HepG2 (cell line): ENCODE measurements around the gene ITSN2. TPM values are rescaled to one million over a fixed set of nuclear protein-coding genes. Genes with fewer than 3 reads are reported as not detected.
A peak's percentile ranks its signal among the peaks of the same experiment; 100 is the strongest.

Source experiments
- CBX2 ChIP-seq, 2 experiments: fragments of 200-600 bp in 1 of 2; sonication (generic); formaldehyde crosslinking in 1 of 2; IDR thresholded peaks; 2 replicates each; pipeline versions ENCODE4 v1.7.0 to v1.8.1; 2018 to 2022; ENCODE audit warnings: low read depth in 2 of 2, low read length in 1 of 2, mild to moderate bottlenecking in 1 of 2, missing genetic modification reagents in 1 of 2
- CBX5 ChIP-seq: sonication (generic); formaldehyde crosslinking; IDR thresholded peaks from 2 replicates; pipeline ENCODE4 v1.4.0; 2020; ENCODE audit warnings: missing genetic modification reagents, borderline replicate concordance
- DMTF1 ChIP-seq: sonication (generic); formaldehyde crosslinking; IDR thresholded peaks from 2 replicates; pipeline ENCODE4 v1.4.0; 2020; ENCODE audit warnings: mild to moderate bottlenecking, missing genetic modification reagents
- E2F5 ChIP-seq: sonication (generic); formaldehyde crosslinking; conservative IDR thresholded peaks from 2 replicates; pipeline ENCODE4 v1.4.0; 2020; ENCODE audit warnings: missing genetic modification reagents
- HNRNPLL ChIP-seq: fragments of 200-400 bp; formaldehyde crosslinking; IDR thresholded peaks from 2 replicates; pipeline ENCODE4 v1.6.1; 2017; ENCODE audit warnings: mild to moderate bottlenecking, low read depth, low read length; ENCODE audit not compliant: poor library complexity, severe bottlenecking
- KLF11 ChIP-seq: IDR thresholded peaks from 2 replicates; pipeline ENCODE4 v1.6.1; 2016; ENCODE audit warnings: missing compliant biosample characterization
- NFYC ChIP-seq: IDR thresholded peaks from 2 replicates; pipeline ENCODE4 v1.6.1; 2016; ENCODE audit warnings: missing genetic modification reagents, missing compliant biosample characterization
- ONECUT2 ChIP-seq: sonication (generic); formaldehyde crosslinking; IDR thresholded peaks from 2 replicates; pipeline ENCODE4 v1.4.0; 2020; ENCODE audit warnings: missing genetic modification reagents
- SAFB2 ChIP-seq: sonication (generic); formaldehyde crosslinking; IDR thresholded peaks from 2 replicates; pipeline ENCODE4 v1.5.1; 2020; ENCODE audit warnings: missing genetic modification reagents, low read depth, mild to moderate bottlenecking, borderline replicate concordance
- SCMH1 ChIP-seq: sonication (generic); formaldehyde crosslinking; IDR thresholded peaks from 2 replicates; pipeline ENCODE4 v1.9.0; 2021; ENCODE audit warnings: missing genetic modification reagents, mild to moderate bottlenecking, borderline replicate concordance
- SP1 ChIP-seq, 2 experiments: fragments of 450-650 bp in 1 of 2; sonication (generic) in 1 of 2; formaldehyde crosslinking in 1 of 2; IDR thresholded peaks; 2 replicates each; pipeline versions ENCODE4 v1.4.0 to v1.6.1; 2016 to 2020; ENCODE audit warnings: missing genetic modification reagents in 1 of 2
- SP140L ChIP-seq: sonication (generic); formaldehyde crosslinking; IDR thresholded peaks from 2 replicates; pipeline ENCODE4 v1.4.0; 2020; ENCODE audit warnings: missing genetic modification reagents, borderline replicate concordance
- TBX2 ChIP-seq: sonication (generic); formaldehyde crosslinking; IDR thresholded peaks from 2 replicates; pipeline ENCODE4 v1.5.0; 2020; ENCODE audit warnings: missing genetic modification reagents, mild to moderate bottlenecking, borderline replicate concordance
- TERF1 ChIP-seq: sonication (generic); formaldehyde crosslinking; IDR thresholded peaks from 2 replicates; pipeline ENCODE4 v1.8.0; 2022; ENCODE audit warnings: mild to moderate bottlenecking, missing genetic modification reagents, moderate library complexity
- TOPORS ChIP-seq: sonication (generic); formaldehyde crosslinking; IDR thresholded peaks from 2 replicates; pipeline ENCODE4 v1.8.0; 2023; ENCODE audit warnings: mild to moderate bottlenecking, missing genetic modification reagents
- U2AF2 ChIP-seq: fragments of 200-400 bp; formaldehyde crosslinking; IDR thresholded peaks from 2 replicates; pipeline ENCODE4 v1.6.1; 2017; ENCODE audit warnings: low read depth, mild to moderate bottlenecking, low read length
- ZNF547 ChIP-seq: sonication (generic); formaldehyde crosslinking; IDR thresholded peaks from 2 replicates; pipeline ENCODE4 v1.5.1; 2020; ENCODE audit warnings: mild to moderate bottlenecking, missing genetic modification reagents
- ZNF552 ChIP-seq: sonication (generic); formaldehyde crosslinking; IDR thresholded peaks from 2 replicates; pipeline ENCODE4 v1.9.0; 2022; ENCODE audit warnings: missing genetic modification reagents, mild to moderate bottlenecking, borderline replicate concordance
- ZNF687 ChIP-seq: sonication (generic); formaldehyde crosslinking; IDR thresholded peaks from 2 replicates; pipeline ENCODE4 v1.5.1; 2020; ENCODE audit warnings: mild to moderate bottlenecking, missing genetic modification reagents, moderate library complexity
- ZNF720 ChIP-seq: sonication (generic); formaldehyde crosslinking; IDR thresholded peaks from 2 replicates; pipeline ENCODE4 v1.4.0; 2020; ENCODE audit warnings: missing genetic modification reagents
- polyA plus RNA-seq, 8 experiments: library from polyadenylated mRNA; depleted of rRNA in 3 of 8; stranded (reverse) in 7 of 8; unstranded in 1 of 8; fragments of >200 nt; fragmentation: Illumina TruSeq in 4 of 8; extraction: Trizol in 4 of 8; gene quantifications; 2 replicates each; pipeline versions ENCODE4 v1.2.1 to v1.2.3, GENCODE V29; 2011 to 2016; ENCODE audit warnings: low read depth in 4 of 8, missing spikeins in 1 of 8, mixed read lengths in 1 of 8; ENCODE audit not compliant: insufficient read depth in 1 of 8
- total RNA-seq, 5 experiments: library from RNA; depleted of rRNA; stranded (reverse); fragments of >200 nt; fragmentation: Illumina TruSeq; extraction: Trizol; gene quantifications; 2 replicates each; pipeline ENCODE4 v1.2.3, GENCODE V29; 2016; ENCODE audit warnings: low read depth in 1 of 5

Gene ITSN2
- total and polyA plus RNA-seq, 2 of the 13 experiments (the other 11 are each of a cell fraction or from before 2014, with no cell fraction given), result 26.0 to 26.6 TPM

- TF ChIP-seq U2AF2, result no peak
- no peak for TF ChIP-seq KLF11 (CRISPR knock-in tag)
- no peak for TF ChIP-seq CBX5 (CRISPR knock-in tag)
- no peak for TF ChIP-seq SP140L (CRISPR knock-in tag)
- TF ChIP-seq CBX2 (IDR thresholded peaks at IDR 0.05; ENCODE audit: low read depth, low read length), result no peak
- no peak for TF ChIP-seq CBX2 (CRISPR knock-in tag; IDR thresholded peaks at IDR 0.05; ENCODE audit: low read depth)
- TF ChIP-seq DMTF1, result no peak; the same call in 1 of the 2 replicates
- TF ChIP-seq ZNF720 (CRISPR knock-in tag), result no peak
- TF ChIP-seq E2F5 (CRISPR knock-in tag), result no peak
- no peak for TF ChIP-seq SCMH1 (CRISPR knock-in tag)
- TF ChIP-seq SAFB2, result no peak
- no peak for TF ChIP-seq ZNF552 (CRISPR knock-in tag)
- 0 out of 2 replicates have a peak, but pooled peaks have one; percentile 15 for TF ChIP-seq TBX2 (CRISPR knock-in tag)
- no peak for TF ChIP-seq TOPORS (CRISPR knock-in tag)
- TF ChIP-seq TERF1 (CRISPR knock-in tag), result no peak
- no peak for TF ChIP-seq SP1 (IDR thresholded peaks at IDR 0.05)
- TF ChIP-seq SP1 (CRISPR knock-in tag; IDR thresholded peaks at IDR 0.05), result no peak
- TF ChIP-seq ONECUT2 (CRISPR knock-in tag), result no peak
- no peak for TF ChIP-seq HNRNPLL
- no peak for TF ChIP-seq ZNF547 (CRISPR knock-in tag)
- TF ChIP-seq ZNF687 (CRISPR knock-in tag), result peak; percentile 71
- TF ChIP-seq NFYC (CRISPR knock-in tag), result no peak
Measured at GRCh38 chr2:24402242-24403097, 42.1 kb upstream of the ITSN2 start (continued).
